H7 (cell line): ENCODE data around the gene NEU4. TPM values are rescaled to one million over a fixed set of nuclear protein-coding genes. Genes with fewer than 3 reads are reported as not detected.

Experiments used
- DNase-seq: peaks from one replicate; pipeline ENCODE4 v3.0.0; 2012
- H3K27me3 ChIP-seq: 2 replicates; pipeline ENCODE4 v1.6.0; 2011; ENCODE audit warnings: mild to moderate bottlenecking, low read length; ENCODE audit not compliant: control insufficient read depth, insufficient read depth
- H3K36me3 ChIP-seq: replicated peaks from 2 replicates; pipeline ENCODE4 v1.5.1; 2011; ENCODE audit warnings: low read length; ENCODE audit not compliant: control insufficient read depth, insufficient read depth
- H3K4me3 ChIP-seq: 2 replicates; pipeline ENCODE4 v1.5.1; 2011; ENCODE audit warnings: low read depth, mild to moderate bottlenecking, control low read depth, low read length, moderate library complexity; ENCODE audit not compliant: insufficient read depth
- total RNA-seq: library from RNA; depleted of rRNA; stranded (reverse); fragments of >200 nt; shearing (Covaris generic); gene quantifications from 2 replicates; pipeline ENCODE4 v1.2.3, GENCODE V29; 2014; rRNA removed

NEU4 gene
- total RNA-seq, 1 experiment from 2014 or later = not detected

GRCh38 chr2:241862093-241862492, 53.1 kb downstream of the NEU4 start:
- Histone ChIP-seq H3K27me3 (no peaks in the 10 kb centered on the region), H3K4me3 (no peak overlapping the region), H3K36me3 (no peaks in the 10 kb centered on the region)
- DNase-seq = peak; percentile 83

GRCh38 chr2:241862775-241863535, 54.0 kb downstream of the NEU4 start:
- Histone ChIP-seq H3K4me3 (no peak overlapping the region), H3K36me3 (no peaks in the 10 kb centered on the region), H3K27me3 (no peaks in the 10 kb centered on the region)
- DNase-seq = no peak

GRCh38 chr2:241863536-241863954, 54.6 kb downstream of the NEU4 start:
- no peak for DNase-seq
- no peaks in the 10 kb centered on the region for H3K36me3 ChIP-seq
- H3K4me3 ChIP-seq = no peak overlapping the region
- no peaks in the 10 kb centered on the region for H3K27me3 ChIP-seq

GRCh38 chr2:241864168-241864849, 55.3 kb downstream of the NEU4 start:
- Histone ChIP-seq H3K36me3 (no peaks in the 10 kb centered on the region), H3K27me3 (no peaks in the 10 kb centered on the region)
- no peak for DNase-seq

GRCh38 chr2:241864850-241865213, 55.8 kb downstream of the NEU4 start:
- no peaks in the 10 kb centered on the region for H3K27me3 ChIP-seq
- no peaks in the 10 kb centered on the region for H3K36me3 ChIP-seq
- no peak for DNase-seq
- no peak overlapping the region for H3K4me3 ChIP-seq

More at GRCh38 chr2:241864168-241864849, 55.3 kb downstream of the NEU4 start:
- no peak overlapping the region for H3K4me3 ChIP-seq

GRCh38 chr2:241865416-241865956, 56.5 kb downstream of the NEU4 start:
- H3K36me3 ChIP-seq = no peaks in the 10 kb centered on the region
- H3K4me3 ChIP-seq = no peak overlapping the region
- no peak for DNase-seq
- no peaks in the 10 kb centered on the region for H3K27me3 ChIP-seq

- peak; percentile 93 for DNase-seq
- Histone ChIP-seq H3K27me3 (no peaks in the 10 kb centered on the region), H3K36me3 (no peaks in the 10 kb centered on the region), H3K4me3 (no peak overlapping the region)
Measured at GRCh38 chr2:241865957-241866789, 57.2 kb downstream of the NEU4 start.

Other genes with a start within 250 kb of the NEU4 start
- gene THAP4, start 172.0 kb upstream of the NEU4 start, total RNA-seq = 120 and 121 TPM in 2 replicates
- gene ATG4B, start 171.5 kb upstream of the NEU4 start, total RNA-seq = 71.5 and 78.5 TPM in 2 replicates
- gene DTYMK, start 122.4 kb upstream of the NEU4 start, total RNA-seq = 64.1 and 78.2 TPM in 2 replicates
- gene ING5, start 107.2 kb upstream of the NEU4 start, total RNA-seq = 41.2 and 41.4 TPM in 2 replicates
- gene D2HGDH, start 74.6 kb upstream of the NEU4 start, total RNA-seq = 23.5 and 26.3 TPM in 2 replicates
- 0.14 TPM in 1 of 2 replicates, not detected in the other for gene GAL3ST2, start 32.4 kb upstream of the NEU4 start, total RNA-seq
- 1.0 and 2.8 TPM in 2 replicates for gene PDCD1, start 49.7 kb downstream of the NEU4 start, total RNA-seq
- not detected in 2 replicates for gene RTP5, start 60.5 kb downstream of the NEU4 start, total RNA-seq